ENCODE results near the gene MGRN1. TPM values are rescaled to one million over a fixed set of nuclear protein-coding genes. Genes with fewer than 3 reads are reported as not detected.

The MGRN1 gene
- total RNA-seq, 1 donor from 2014 or later: 91.5 TPM

- H4K20me1 ChIP-seq (ENCODE audit: insufficient read depth, low read length): peaks cover 87% of the 10 kb centered on the region
- H3K9me3 ChIP-seq (ENCODE audit: insufficient read depth, low read depth, low read length): no peaks in the 10 kb centered on the region
- no peak overlapping the region for H3K27ac ChIP-seq (ENCODE audit: low read depth, low read length)
- Mint-ChIP-seq H3K27ac (ENCODE audit: unreplicated experiment) (no peak overlapping the region), H3K4me3 (ENCODE audit: unreplicated experiment) (no peak overlapping the region), H3K27me3 (ENCODE audit: low read depth, unreplicated experiment) (no peaks in the 10 kb centered on the region), H3K4me1 (ENCODE audit: low read depth, unreplicated experiment) (peaks cover 1% of the 10 kb centered on the region), H3K9me3 (ENCODE audit: unreplicated experiment) (no peaks in the 10 kb centered on the region), H3K36me3 (ENCODE audit: low read depth, unreplicated experiment) (peaks cover 8% of the 10 kb centered on the region)
- H2AFZ ChIP-seq (ENCODE audit: low read depth, low read length): no peak overlapping the region
- FAIRE-seq (no peak), DNase-seq (ENCODE audit: low read depth) (no peak)
- no peak overlapping the region for H3K4me3 ChIP-seq (ENCODE audit: insufficient read depth, low read depth, low read length)
- peaks cover 94% of the 10 kb centered on the region for H3K79me2 ChIP-seq (ENCODE audit: insufficient read depth, low read length)
- H3K4me1 ChIP-seq (ENCODE audit: insufficient read depth, low read length): no peaks in the 10 kb centered on the region
- H3K4me2 ChIP-seq (ENCODE audit: low read length): no peak overlapping the region
- H3K36me3 ChIP-seq (ENCODE audit: insufficient read depth, low read length): no peaks in the 10 kb centered on the region
- TF ChIP-seq EZH2 (IDR thresholded peaks at IDR 0.05; ENCODE audit: insufficient read depth, low read length): no peak
- TF ChIP-seq, protein P1, sequence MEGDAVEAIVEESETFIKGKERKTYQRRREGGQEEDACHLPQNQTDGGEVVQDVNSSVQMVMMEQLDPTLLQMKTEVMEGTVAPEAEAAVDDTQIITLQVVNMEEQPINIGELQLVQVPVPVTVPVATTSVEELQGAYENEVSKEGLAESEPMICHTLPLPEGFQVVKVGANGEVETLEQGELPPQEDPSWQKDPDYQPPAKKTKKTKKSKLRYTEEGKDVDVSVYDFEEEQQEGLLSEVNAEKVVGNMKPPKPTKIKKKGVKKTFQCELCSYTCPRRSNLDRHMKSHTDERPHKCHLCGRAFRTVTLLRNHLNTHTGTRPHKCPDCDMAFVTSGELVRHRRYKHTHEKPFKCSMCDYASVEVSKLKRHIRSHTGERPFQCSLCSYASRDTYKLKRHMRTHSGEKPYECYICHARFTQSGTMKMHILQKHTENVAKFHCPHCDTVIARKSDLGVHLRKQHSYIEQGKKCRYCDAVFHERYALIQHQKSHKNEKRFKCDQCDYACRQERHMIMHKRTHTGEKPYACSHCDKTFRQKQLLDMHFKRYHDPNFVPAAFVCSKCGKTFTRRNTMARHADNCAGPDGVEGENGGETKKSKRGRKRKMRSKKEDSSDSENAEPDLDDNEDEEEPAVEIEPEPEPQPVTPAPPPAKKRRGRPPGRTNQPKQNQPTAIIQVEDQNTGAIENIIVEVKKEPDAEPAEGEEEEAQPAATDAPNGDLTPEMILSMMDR (IDR thresholded peaks at IDR 0.05; ENCODE audit: insufficient read depth, low read depth, low read length): no peak
- H3K27me3 ChIP-seq (ENCODE audit: insufficient read depth, low read length): no peaks in the 10 kb centered on the region
- no peak overlapping the region for H3K9ac ChIP-seq (ENCODE audit: low read length)
These were observed 9.4 kb downstream of the MGRN1 start for GRCh38 chr16:4633910-4634635.

GRCh38 chr16:4634768-4635167 is 10.1 kb downstream of the MGRN1 start:
- peaks cover under 1% of the 10 kb centered on the region for H3K4me1 Mint-ChIP-seq (ENCODE audit: low read depth, unreplicated experiment)
- Histone ChIP-seq H3K79me2 (ENCODE audit: insufficient read depth, low read length) (peaks cover 95% of the 10 kb centered on the region), H3K4me2 (ENCODE audit: low read length) (no peak overlapping the region), H3K27me3 (ENCODE audit: insufficient read depth, low read length) (no peaks in the 10 kb centered on the region), H3K27ac (ENCODE audit: low read depth, low read length) (no peak overlapping the region), H3K4me1 (ENCODE audit: insufficient read depth, low read length) (no peaks in the 10 kb centered on the region), H3K36me3 (ENCODE audit: insufficient read depth, low read length) (no peaks in the 10 kb centered on the region), H3K9me3 (ENCODE audit: insufficient read depth, low read depth, low read length) (no peaks in the 10 kb centered on the region), H4K20me1 (ENCODE audit: insufficient read depth, low read length) (peaks cover 90% of the 10 kb centered on the region), H3K9ac (ENCODE audit: low read length) (no peak overlapping the region), H3K4me3 (ENCODE audit: insufficient read depth, low read depth, low read length) (no peak overlapping the region), H2AFZ (ENCODE audit: low read depth, low read length) (no peak overlapping the region)
- H3K36me3 Mint-ChIP-seq (ENCODE audit: low read depth, unreplicated experiment): peaks cover 8% of the 10 kb centered on the region
- no peak overlapping the region for H3K27ac Mint-ChIP-seq (ENCODE audit: unreplicated experiment)
- DNase-seq (ENCODE audit: low read depth) (no peak), FAIRE-seq (no peak)
- no peaks in the 10 kb centered on the region for H3K9me3 Mint-ChIP-seq (ENCODE audit: unreplicated experiment)
- TF ChIP-seq, protein P1 (IDR thresholded peaks at IDR 0.05; ENCODE audit: insufficient read depth, low read depth, low read length): no peak
- TF ChIP-seq EZH2 (IDR thresholded peaks at IDR 0.05; ENCODE audit: insufficient read depth, low read length): no peak
- H3K4me3 Mint-ChIP-seq (ENCODE audit: unreplicated experiment): no peak overlapping the region
- H3K27me3 Mint-ChIP-seq (ENCODE audit: low read depth, unreplicated experiment): no peaks in the 10 kb centered on the region

DNA sequence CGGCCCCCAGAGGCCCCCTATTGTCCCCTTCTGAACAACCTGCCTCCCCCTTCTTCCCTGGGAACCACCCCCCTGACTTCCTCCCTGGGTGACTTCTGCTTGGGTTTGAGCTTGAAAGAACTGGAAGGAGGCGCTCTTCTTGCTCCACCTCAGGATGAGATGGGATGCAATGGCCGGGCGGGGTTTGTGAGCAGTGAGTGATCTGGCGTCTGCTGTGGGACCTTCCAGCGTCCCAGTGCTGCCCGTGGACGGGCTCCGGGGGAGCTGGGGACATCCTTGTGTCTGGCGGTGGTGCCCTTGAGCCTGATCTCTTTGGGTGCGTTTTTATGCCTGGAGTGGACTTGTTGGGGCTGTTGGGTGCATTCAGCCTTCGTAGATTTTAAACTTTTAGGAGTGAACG is 11.6 kb downstream of the MGRN1 start:
- peaks cover 11% of the 10 kb centered on the region for H3K4me1 Mint-ChIP-seq (ENCODE audit: low read depth, unreplicated experiment)
- Histone ChIP-seq H3K27ac (ENCODE audit: low read depth, low read length) (no peak overlapping the region), H3K4me2 (ENCODE audit: low read length) (no peak overlapping the region)

More for the DNA sequence above, 11.6 kb downstream of the MGRN1 start:
- Histone ChIP-seq H4K20me1 (ENCODE audit: insufficient read depth, low read length) (peaks cover 92% of the 10 kb centered on the region), H3K79me2 (ENCODE audit: insufficient read depth, low read length) (peaks cover 95% of the 10 kb centered on the region), H3K9me3 (ENCODE audit: insufficient read depth, low read depth, low read length) (no peaks in the 10 kb centered on the region), H3K9ac (ENCODE audit: low read length) (no peak overlapping the region), H3K4me3 (ENCODE audit: insufficient read depth, low read depth, low read length) (no peak overlapping the region), H2AFZ (ENCODE audit: low read depth, low read length) (no peak overlapping the region), H3K36me3 (ENCODE audit: insufficient read depth, low read length) (no peaks in the 10 kb centered on the region), H3K27me3 (ENCODE audit: insufficient read depth, low read length) (no peaks in the 10 kb centered on the region), H3K4me1 (ENCODE audit: insufficient read depth, low read length) (peaks cover 4% of the 10 kb centered on the region)
- no peak overlapping the region for H3K27ac Mint-ChIP-seq (ENCODE audit: unreplicated experiment)
- TF ChIP-seq, protein P1 (IDR thresholded peaks at IDR 0.05; ENCODE audit: insufficient read depth, low read depth, low read length): no peak
- TF ChIP-seq EZH2 (IDR thresholded peaks at IDR 0.05; ENCODE audit: insufficient read depth, low read length): no peak
- DNase-seq (ENCODE audit: low read depth) (no peak), FAIRE-seq (no peak)
- H3K9me3 Mint-ChIP-seq (ENCODE audit: unreplicated experiment): no peaks in the 10 kb centered on the region
- H3K27me3 Mint-ChIP-seq (ENCODE audit: low read depth, unreplicated experiment): no peaks in the 10 kb centered on the region
- H3K4me3 Mint-ChIP-seq (ENCODE audit: unreplicated experiment): no peak overlapping the region
- peaks cover 10% of the 10 kb centered on the region for H3K36me3 Mint-ChIP-seq (ENCODE audit: low read depth, unreplicated experiment)

Data from astrocyte (in vitro differentiated cells and primary cell).